Neural crest cell (in vitro differentiated cells): ENCODE results near the gene FAM168A. TPM values are rescaled to one million over a fixed set of nuclear protein-coding genes. Genes with fewer than 3 reads are reported as not detected.

ENCODE experiments used
- DNase-seq: peaks from one replicate; pipeline ENCODE4 v3.0.0; 2021; ENCODE audit warnings: low read depth, mixed read lengths, low spot score
- H3K27ac Mint-ChIP-seq: one replicate; pipeline ENCODE4 v1.8.0; 2021; ENCODE audit warnings: mild to moderate bottlenecking, mixed read lengths; ENCODE audit not compliant: unreplicated experiment
- H3K27me3 Mint-ChIP-seq: 2 replicates; pipeline ENCODE4 v1.8.0; 2021; ENCODE audit warnings: low read depth, mild to moderate bottlenecking, mixed read lengths
- H3K36me3 Mint-ChIP-seq: 2 replicates; pipeline ENCODE4 v1.8.0; 2021; ENCODE audit warnings: low read depth, mild to moderate bottlenecking, mixed read lengths
- H3K4me1 Mint-ChIP-seq: 2 replicates; pipeline ENCODE4 v1.8.0; 2021; ENCODE audit warnings: mixed read lengths
- H3K4me3 Mint-ChIP-seq: one replicate; pipeline ENCODE4 v1.8.0; 2021; ENCODE audit warnings: mild to moderate bottlenecking, mixed read lengths
- H3K9me3 Mint-ChIP-seq: 2 replicates; pipeline ENCODE4 v1.8.0; 2021; ENCODE audit warnings: mixed read lengths
- total RNA-seq: library from RNA; stranded (reverse); gene quantifications from 2 replicates; pipeline ENCODE4 v1.2.1, GENCODE V29; 2021
- TF ChIP-seq, protein P1 (sequence below): fragments of 200-600 bp; sonication (generic); conservative IDR thresholded peaks from 2 replicates; pipeline ENCODE4 v1.5.0; 2021; ENCODE audit warnings: antibody characterized with exemption, mild to moderate bottlenecking

Gene FAM168A
- total RNA-seq, 1 donor from 2014 or later = 46.6 TPM

DNA sequence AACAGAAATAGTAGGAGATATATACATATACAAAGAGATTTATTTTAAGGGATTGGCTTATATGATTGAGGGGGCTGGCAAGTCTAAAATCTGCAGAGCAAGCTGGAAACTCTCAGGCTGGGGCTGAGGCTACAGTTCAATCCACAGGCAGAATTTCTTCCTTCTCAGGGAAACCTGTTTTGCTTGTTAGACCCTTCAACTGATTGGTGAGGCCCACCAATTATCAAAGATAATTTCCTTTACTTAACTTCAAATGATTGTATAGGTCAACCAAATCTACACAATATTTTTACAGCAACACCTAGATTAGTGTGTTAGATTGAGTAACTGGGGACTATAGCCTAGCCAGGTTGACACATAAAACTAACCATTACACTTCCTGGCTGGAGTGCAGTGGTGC is 43.8 kb upstream of the FAM168A start:
- DNase-seq = no peak
- H3K36me3 Mint-ChIP-seq = no peaks in the 10 kb centered on the region
- H3K27ac Mint-ChIP-seq = no peak overlapping the region
- TF ChIP-seq, protein P1, sequence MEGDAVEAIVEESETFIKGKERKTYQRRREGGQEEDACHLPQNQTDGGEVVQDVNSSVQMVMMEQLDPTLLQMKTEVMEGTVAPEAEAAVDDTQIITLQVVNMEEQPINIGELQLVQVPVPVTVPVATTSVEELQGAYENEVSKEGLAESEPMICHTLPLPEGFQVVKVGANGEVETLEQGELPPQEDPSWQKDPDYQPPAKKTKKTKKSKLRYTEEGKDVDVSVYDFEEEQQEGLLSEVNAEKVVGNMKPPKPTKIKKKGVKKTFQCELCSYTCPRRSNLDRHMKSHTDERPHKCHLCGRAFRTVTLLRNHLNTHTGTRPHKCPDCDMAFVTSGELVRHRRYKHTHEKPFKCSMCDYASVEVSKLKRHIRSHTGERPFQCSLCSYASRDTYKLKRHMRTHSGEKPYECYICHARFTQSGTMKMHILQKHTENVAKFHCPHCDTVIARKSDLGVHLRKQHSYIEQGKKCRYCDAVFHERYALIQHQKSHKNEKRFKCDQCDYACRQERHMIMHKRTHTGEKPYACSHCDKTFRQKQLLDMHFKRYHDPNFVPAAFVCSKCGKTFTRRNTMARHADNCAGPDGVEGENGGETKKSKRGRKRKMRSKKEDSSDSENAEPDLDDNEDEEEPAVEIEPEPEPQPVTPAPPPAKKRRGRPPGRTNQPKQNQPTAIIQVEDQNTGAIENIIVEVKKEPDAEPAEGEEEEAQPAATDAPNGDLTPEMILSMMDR = no peak
- H3K4me3 Mint-ChIP-seq = no peak overlapping the region
- peaks cover 17% of the 10 kb centered on the region for H3K4me1 Mint-ChIP-seq
- peaks cover 4% of the 10 kb centered on the region for H3K27me3 Mint-ChIP-seq
- no peaks in the 10 kb centered on the region for H3K9me3 Mint-ChIP-seq

DNA sequence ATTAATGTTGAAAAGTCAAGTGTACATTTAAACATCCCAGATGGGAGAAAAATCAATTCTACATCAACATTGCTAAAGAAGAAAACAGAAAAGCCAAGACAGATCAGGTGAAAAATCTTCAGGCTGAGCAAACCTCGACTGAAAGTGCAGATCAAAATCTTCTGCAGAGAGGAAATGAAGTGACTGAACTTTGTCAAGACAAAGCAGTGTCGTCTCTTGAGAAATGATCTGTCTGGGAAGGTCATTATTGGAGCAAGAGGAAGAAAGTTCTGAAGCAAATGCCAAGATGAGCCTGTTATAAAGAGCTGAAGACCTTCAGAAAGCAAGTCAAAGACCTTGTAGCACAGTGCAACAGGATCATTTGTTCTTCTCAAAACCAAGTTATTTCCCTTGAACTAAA is 42.7 kb upstream of the FAM168A start:
- peaks cover 3% of the 10 kb centered on the region for H3K9me3 Mint-ChIP-seq
- no peak for DNase-seq
- H3K4me1 Mint-ChIP-seq = peaks cover 7% of the 10 kb centered on the region
- no peaks in the 10 kb centered on the region for H3K27me3 Mint-ChIP-seq
- no peaks in the 10 kb centered on the region for H3K36me3 Mint-ChIP-seq
- TF ChIP-seq, protein P1 = no peak
- H3K4me3 Mint-ChIP-seq = no peak overlapping the region
- no peak overlapping the region for H3K27ac Mint-ChIP-seq

DNA sequence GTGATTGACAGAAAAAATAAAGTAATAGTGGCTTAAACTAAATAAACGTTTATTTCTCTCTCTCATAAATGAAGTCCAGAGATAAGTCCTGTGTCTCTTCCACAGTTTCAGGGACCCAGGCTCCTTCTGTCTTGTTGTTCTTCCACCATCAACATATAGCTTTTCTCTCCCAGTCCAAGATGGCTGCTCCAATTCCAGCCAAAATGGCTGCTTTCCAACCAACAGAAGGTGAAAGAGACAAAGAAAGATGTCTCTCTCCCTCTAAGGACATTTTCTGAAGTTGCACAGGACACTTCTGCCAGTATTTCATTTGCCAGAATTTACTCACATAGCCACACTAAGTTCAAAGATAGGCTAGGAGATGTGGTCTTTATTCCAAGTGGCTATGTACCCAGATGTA is 39.1 kb upstream of the FAM168A start:
- H3K9me3 Mint-ChIP-seq = peaks cover 3% of the 10 kb centered on the region
- H3K4me1 Mint-ChIP-seq = peaks cover 14% of the 10 kb centered on the region
- TF ChIP-seq, protein P1 = no peak
- H3K27me3 Mint-ChIP-seq = no peaks in the 10 kb centered on the region
- DNase-seq = no peak
- H3K4me3 Mint-ChIP-seq = no peak overlapping the region
- no peak overlapping the region for H3K27ac Mint-ChIP-seq
- H3K36me3 Mint-ChIP-seq = no peaks in the 10 kb centered on the region

DNA sequence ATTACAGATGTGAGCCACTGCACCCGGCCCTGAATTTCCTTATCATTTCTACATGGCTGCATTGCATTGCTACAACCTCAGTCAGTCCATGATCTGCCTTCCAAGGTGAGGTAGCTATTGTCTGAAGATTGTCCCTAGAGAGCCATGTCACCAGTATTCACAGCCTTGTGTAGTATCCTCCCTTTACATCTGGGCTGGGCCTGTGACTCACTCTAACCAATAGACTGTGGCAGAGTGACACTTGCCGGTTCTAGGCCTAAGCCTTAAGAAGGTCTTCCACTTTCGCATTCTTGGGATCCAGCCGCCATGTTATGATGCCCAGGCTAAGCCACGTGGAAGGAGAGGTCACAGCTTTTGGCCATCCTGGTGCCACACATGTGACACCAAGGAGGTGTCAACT is 38.3 kb upstream of the FAM168A start:
- Mint-ChIP-seq H3K27ac (no peak overlapping the region), H3K36me3 (no peaks in the 10 kb centered on the region), H3K27me3 (no peaks in the 10 kb centered on the region), H3K4me3 (no peak overlapping the region), H3K4me1 (peaks cover 14% of the 10 kb centered on the region), H3K9me3 (peaks cover 3% of the 10 kb centered on the region)
- DNase-seq = no peak
- TF ChIP-seq, protein P1 = no peak

DNA sequence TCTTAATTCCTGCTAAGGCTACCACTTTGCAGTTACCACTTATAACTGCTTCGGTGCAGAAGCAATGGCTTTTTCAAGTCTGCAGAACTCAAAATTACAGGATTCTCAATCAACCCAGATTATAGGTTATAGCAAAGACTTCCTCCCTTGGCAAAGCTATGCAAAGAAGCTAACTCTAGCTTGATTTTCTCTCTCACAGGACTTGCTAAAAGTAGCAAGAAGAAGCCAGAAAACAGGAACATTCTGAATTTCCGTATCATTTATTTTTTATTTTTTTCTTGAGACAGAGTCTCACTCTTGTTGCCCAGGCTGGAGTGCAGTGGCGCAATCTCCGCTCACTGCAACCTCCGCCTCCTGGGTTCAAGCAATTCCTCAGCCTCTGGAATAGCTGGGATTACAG is 37.8 kb upstream of the FAM168A start:
- TF ChIP-seq, protein P1 = no peak
- no peak for DNase-seq
- Mint-ChIP-seq H3K9me3 (peaks cover 3% of the 10 kb centered on the region), H3K36me3 (no peaks in the 10 kb centered on the region), H3K27me3 (no peaks in the 10 kb centered on the region), H3K4me1 (peaks cover 16% of the 10 kb centered on the region), H3K4me3 (no peak overlapping the region), H3K27ac (no peak overlapping the region)

DNA sequence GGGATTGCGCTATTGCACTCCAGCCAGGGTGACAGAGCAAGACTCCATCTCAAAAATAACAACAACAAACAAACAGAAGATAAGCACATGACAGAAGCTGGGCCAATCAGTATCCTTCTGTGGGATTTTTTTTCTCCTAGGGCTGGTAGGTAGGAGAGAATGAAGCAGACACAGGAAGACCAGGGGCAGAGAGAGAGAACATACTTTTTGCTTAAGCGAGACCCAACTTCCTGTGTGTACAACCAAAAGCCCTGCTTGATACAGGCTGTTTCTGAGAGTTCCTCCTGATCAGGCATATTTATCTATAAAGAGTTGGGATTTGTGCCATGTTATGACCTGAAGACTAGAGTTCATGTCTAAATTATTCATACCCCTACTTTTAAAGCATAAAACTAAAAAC is 36.1 kb upstream of the FAM168A start:
- H3K4me3 Mint-ChIP-seq = no peak overlapping the region

More for the DNA sequence above, 36.1 kb upstream of the FAM168A start:
- Mint-ChIP-seq H3K36me3 (no peaks in the 10 kb centered on the region), H3K27me3 (no peaks in the 10 kb centered on the region), H3K27ac (no peak overlapping the region), H3K4me1 (peaks cover 27% of the 10 kb centered on the region), H3K9me3 (peaks cover 3% of the 10 kb centered on the region)
- TF ChIP-seq, protein P1 = no peak
- DNase-seq = no peak
